GM21717 (cell line): ENCODE results near the gene BCL2A1.
A peak's percentile ranks its signal among the peaks of the same experiment; 100 is the strongest.
"Not testable (repeated sequence)": the region's sequence is repeated elsewhere in the genome, so short reads cannot be mapped to it uniquely, and the experiment has no call there.

Experiments used
- ATAC-seq: cut with Tn5 transposase; IDR thresholded peaks from one replicate; pipeline ENCODE4 v1.9.1; 2021; ENCODE audit warnings: mild to moderate bottlenecking, moderate library complexity; ENCODE audit not compliant: unreplicated experiment

Gene BCL2A1

DNA sequence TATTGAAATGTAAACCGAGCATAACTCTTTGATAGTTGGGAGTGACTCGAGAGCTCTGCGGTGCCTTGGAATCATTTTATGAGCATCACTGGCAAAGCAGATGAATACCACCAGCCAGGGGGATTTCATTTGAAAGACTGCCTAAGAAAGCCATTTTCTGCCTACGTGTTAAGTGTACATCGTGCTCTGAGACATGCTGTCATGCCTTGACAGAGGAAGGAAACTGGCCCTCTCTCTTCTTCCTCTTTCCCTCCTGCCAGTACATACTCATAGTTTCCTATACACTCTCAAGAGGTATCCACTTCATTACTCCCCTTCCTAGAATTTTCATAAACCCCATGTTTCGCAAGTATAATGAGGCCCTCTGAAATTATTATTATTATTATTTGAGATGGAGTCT lies 8.8 kb downstream of the BCL2A1 start:
- no peak for ATAC-seq

DNA sequence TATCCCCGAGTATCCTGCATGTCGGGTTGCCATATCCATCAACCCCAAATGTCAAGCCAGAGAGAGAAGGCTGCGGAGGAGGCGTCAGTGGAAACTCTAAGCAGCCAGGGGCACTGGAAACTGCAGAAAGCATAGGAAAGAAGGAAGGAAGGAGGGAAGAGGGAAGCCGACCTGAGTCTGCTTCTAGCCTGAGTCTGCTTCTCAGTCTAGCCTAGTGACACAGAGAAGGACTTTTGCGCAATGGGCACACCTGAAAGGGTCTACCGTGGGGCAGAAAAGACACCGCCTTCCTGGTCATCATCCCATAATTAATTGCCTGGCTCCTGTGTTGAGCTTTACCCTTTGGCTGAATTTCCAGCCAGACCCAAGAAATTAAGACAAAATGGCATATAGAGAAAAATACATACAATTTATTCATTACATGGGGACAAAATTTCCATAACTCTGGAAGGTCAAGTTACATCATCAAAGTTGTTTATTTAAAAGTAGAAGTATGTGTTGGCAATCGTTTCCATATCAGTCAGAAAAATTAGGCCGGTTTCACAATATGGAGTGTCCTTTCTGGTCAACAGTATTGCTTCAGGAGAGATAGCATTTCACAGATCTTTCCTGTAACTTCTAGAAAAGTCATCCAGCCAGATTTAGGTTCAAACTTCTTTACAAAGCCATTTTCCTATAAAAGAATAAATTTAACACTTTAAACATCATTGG lies 10.3 kb downstream of the BCL2A1 start:
- no peak for ATAC-seq

DNA sequence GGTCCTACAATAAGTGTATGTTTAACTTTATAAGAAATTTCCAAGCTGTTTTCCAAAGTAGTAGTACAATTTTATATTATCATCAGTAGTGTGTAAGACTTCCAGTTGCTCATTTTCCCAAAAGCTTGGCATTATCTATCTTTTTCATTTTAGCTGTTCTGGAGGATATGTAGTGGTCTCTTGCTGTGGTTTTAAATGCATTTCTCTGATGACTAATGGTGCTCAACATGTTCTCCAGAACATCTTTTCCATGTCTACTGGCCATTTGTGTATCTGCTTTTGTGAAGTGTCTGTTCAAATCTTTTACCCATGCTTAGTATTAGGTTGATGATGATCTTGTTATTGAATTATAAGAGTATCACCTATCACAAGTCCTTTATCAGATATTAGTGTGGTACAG lies 13.3 kb downstream of the BCL2A1 start:
- no peak for ATAC-seq

DNA sequence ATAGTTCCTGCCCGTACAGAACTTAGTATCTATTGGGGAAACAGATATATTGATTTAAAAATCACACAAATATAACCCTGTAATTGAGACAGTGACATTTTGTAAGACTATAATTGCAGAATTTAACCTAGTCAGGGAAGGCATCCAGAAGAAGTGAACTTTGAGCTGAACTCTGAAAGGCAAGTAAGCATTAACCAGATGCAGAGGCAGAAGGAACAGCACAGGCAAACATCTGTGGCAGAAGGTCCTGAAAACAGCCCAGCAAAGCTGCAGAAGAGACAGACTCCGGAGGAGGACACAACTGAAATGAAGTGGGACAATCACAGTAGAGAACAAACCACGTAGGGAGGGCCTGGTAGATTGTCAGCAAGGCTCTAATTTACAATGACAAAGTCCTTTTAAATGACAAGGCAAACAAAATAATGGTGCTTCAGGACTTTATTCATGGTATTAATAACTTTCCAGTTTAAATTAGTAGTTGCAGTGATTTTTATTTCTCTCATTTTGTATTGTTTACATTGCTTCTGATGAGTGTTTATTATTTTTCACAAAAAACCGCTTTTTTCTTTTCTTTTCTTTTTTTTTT lies 14.5 kb downstream of the BCL2A1 start:
- no peak for ATAC-seq

DNA sequence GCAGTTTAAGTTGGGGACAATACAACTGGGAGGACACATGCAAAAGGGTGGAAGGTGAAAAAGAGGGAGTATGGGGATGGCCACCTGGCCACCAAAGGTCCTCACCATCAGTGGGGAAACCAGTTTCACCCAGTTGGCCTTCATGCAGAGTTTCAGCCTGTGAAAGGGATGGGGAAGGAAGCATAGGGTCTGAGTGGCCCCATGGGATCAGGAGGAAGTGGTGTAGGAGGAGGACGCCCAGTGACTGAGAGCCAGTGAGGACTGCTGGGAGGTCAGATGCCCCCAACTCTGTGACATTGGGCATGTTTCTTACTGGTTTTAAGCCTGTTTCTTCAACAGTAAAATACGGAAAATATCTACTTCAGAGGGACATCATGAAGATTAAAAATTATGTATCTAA lies 16.3 kb downstream of the BCL2A1 start:
- no peak for ATAC-seq

DNA sequence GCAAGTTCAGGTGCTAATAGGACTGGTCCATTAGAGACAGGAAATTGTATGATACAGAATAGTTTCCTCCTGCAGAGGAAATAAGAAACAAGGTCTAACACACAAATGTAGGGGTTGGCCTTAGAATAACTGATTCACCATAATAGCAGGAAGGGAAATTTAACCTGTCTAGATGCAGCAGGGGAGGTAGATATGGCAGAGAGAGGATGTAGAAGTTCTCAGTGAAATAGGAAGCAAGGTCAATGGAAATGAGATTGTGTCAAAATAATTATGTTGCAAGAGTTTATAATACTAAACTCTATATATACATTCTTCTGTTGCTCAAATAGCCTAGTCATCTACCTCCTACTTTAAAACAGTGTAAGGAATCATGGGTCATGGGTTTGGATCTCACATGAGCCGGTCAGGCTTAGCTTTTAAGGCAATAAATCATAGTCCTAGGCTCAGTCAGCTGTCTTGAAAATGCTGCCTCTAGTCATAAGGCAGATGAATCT lies 17.0 kb downstream of the BCL2A1 start:
- no peak for ATAC-seq

DNA sequence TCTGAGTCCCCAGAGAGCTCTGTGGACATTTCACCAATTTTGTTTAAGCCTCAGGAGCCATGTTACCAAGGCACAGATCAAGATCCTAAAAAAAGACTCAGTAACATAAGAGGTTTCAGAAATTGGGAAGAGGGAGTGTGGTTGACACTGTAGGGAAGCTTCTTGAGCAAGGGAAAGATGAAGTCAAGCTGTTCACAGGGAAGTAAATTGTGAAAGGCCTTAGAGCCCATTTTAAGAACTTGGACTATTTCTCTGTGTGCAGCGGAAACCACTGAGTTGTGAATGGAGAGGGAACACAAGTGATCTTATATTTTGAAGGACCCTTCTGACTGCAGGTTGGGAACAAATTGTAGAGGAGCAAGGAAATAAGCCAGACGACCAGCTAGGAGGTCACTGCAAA lies 18.7 kb downstream of the BCL2A1 start:
- no peak for ATAC-seq

DNA sequence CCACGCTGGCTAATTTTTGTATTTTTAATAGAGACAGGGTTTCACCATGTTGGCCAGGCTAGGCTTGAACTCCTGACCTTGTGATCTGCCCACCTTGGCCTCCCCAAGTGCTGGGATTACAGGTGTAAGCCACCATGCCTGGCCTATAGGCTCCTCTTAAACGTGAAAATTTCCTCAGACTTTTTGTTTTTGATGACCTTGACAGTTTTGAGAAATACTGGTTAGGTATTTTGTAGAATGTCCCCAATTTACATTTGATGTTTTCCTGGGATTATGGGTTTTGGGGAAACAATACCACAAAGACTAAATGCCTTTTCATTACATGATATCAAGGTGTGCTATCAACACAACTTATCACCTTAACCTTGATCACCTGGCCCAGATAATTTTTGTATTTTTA lies 20.7 kb downstream of the BCL2A1 start:
- no peak for ATAC-seq

DNA sequence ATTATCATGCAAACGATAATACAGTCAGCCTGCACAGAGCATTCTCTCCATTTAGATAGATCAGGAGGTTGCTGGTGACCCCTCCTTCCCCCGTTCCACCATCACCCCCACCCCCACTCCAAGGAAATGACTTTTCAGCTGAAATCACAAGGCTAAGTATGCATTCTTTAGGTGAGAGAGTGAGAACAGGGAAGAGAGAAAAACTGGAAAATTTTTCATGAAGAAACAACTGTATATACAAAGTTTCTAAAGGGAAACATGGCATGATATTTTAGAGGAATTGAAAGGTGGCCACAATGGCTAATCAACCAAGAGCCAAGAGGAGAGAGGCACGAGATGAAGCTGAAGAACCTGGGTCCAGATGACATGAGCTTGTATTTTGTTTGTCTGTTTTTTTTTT lies 22.2 kb downstream of the BCL2A1 start:
- no peak for ATAC-seq

DNA sequence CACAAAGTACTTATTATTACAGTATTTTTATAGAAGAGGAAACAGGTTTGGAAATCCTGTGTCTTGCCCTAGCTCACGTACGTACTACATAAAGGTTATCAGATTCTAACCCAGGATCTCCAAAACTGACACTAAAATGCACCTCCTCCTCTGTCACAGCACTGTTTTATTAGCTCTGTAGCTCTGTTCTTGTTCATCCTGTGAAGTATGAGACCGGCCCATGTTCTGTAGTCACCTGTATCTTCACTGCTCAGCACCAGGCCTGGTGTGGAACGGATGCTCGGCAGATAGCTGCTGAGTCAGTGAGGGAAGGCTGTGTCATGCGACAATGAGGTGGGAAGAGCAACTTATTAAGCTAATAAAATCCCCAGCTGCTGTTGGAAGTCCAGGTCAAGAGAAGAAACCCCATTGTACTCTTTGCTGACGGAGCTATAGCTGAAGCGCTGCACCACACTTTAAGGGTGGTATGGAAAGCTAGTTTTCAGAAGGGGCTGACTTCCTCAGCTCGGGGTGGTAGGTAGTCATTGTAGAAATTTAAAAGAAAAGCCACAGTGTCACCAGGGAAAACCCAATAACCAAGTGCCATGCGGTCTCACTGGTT lies 22.8 kb downstream of the BCL2A1 start:
- no peak for ATAC-seq

DNA sequence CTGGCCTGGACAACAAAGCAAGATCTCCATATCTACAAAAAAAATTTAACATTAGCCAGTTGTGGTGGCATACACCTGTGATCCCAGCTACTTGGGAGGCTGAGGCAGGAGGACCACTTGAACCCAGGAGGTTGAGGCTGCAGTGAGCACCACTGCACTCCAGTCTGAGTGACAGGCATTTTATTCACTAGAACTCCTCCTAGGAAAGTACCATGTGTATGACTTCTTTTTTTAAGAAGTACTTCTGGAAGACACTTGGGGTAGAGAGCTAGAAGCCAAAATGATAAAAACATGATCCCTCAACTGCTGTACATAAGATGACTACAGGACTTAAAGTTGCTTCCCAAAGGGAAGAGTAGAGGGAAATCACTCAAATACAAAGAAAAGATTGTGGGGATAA lies 24.0 kb downstream of the BCL2A1 start:
- no peak for ATAC-seq

DNA sequence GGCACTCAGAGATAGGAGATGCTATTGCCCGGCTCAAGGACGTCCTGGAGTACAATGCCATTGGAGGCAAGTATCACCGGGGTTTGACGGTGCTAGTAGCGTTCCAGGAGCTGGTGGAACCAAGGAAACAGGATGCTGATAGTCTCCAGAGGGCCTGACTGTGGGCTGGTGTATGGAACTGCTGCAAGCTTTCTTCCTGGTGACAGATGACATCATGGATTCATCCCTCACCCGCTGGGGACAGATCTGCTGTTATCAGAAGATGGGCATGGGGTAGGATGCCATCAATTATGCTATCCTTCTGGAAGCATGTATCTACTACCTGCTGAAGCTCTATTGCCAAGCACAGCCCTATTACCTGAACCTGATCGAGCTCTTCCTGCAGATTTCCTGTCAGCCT lies 26.4 kb downstream of the BCL2A1 start:
- ATAC-seq: no peak

DNA sequence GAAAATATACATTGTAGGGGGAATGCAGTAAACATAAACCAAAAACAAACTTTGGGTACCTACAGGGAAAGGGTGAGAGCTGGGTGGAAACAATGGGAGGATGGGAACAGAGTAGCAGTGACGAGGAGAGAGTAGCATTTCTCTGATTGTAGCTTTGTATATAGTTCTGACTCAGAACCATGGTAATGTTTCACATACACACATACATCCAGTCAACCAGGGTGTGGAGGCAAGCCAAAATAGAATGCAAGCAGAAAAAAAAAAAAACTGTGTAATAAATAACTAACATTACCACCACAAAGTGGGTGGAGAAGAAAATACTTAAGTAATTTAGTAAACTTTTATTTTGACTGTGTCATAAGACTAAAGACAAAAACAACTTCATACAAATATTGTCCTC lies 27.2 kb downstream of the BCL2A1 start:
- peak; percentile 55 for ATAC-seq

DNA sequence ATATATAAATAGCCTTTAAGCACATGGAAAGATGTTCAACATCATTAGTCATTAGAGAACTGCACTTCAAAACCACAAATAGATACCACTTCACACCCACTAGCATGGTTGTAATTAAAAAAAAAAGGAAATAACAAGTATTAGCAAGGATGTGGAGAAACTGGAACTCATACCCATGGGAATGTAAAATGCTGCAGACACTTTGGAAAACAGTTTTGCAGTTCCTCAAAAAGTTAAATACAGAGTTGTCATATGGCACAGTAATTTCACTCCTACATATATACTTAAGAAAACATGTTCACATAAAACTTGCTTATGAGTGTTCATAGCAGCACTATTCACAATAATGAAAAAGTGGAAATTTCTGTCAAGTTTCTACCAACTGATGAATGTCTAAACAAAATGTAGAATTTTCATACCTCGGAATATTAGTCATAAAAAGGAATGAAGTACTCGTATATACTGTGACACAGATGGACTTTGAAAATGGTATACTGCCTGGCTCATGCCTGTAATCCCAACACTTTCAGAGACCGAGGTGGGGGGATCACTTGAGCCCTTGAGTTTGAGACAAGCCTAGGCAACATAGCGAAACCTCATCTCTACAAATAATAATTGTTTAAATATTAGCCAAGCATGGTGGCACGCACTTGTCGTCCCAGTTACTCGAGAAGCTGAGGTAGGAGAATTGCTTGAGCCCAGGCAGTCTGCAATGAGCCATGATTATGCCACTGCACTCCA lies 28.1 kb downstream of the BCL2A1 start:
- no peak for ATAC-seq

DNA sequence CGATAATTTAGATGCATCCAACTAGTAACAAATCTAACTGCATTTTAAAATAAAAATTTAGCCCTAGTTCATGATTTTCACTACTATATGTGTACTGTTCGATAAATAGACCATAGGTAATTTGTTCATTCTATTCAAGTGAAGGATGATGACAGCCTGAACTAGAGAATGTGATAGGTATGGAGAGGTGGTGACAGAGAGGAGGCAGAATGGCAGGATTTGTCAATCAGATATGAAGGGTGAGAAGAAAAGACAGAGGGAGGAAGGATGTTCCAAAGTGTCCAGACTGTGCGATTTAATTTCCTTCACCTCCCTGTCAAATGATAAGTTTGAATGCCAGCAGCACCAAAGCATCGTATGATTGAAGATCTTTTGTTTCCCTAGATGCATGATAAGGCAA lies 31.6 kb downstream of the BCL2A1 start:
- ATAC-seq: no peak

DNA sequence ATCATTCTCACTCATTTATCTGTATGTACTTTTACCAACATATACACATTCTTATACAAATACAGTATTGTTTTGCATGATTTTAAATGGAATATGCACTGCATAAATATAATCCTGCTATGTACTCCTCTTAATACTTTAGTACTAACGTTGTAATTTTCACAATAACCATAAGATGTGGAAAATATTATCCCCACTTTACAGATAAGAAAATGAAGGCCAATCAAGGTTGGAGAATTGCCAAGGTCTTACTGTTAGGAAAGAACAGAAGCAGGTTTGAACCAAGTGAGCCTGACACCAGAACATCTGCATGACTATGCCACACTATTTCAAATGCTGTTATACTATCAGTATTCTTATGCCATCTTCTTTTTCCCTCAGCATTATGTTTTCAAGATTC lies 32.9 kb downstream of the BCL2A1 start:
- no peak for ATAC-seq

DNA sequence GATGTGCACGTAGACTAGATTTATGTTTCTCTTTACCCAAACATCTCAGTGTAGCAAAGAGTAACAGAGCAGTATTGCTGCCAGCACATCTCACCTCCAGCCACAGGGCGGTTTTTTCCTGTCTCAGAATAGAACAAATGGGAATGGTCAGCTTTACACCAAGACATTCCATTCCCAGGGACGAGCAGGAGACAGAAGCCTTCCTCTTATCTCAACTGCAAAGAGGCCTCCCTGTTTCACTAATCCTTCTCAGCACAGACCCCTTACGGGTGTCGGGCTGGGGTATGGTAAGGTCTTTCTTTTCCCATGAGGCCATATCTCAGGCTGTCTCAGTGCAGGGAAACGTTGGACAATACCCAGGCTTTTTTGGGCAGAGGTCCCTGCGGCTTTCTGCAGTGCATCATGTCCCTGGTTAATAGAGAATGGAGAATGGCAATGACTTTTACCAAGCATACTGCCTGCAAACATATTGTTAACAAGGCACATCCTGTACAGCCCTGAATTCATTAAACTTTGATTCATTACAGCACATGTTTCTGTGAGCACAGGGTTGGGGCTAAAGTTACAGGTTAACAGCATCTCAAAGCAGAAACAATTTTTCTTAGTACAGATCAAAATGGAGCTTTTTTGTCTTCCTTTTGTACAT lies 35.3 kb downstream of the BCL2A1 start:
- not testable (repeated sequence) for ATAC-seq

DNA sequence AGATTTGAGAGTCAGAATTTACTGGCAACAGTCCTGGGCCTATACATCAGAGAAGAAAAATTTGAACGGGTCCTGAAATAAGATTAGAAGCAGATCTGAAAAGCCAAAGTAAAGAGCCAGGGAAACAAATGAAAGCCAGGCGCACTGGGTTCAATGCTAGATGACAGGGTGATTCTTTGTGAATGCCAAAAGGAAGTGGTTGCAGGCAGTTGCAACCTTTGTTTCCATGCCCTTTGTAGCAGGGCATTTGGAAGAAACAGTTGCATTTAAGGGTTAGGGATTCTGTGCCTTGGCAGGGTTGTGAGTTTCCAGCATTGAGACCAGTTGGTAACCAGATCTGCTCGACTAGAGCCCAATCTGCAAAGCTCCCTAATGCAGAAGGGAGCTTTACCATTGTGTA lies 37.8 kb downstream of the BCL2A1 start:
- ATAC-seq: no peak

DNA sequence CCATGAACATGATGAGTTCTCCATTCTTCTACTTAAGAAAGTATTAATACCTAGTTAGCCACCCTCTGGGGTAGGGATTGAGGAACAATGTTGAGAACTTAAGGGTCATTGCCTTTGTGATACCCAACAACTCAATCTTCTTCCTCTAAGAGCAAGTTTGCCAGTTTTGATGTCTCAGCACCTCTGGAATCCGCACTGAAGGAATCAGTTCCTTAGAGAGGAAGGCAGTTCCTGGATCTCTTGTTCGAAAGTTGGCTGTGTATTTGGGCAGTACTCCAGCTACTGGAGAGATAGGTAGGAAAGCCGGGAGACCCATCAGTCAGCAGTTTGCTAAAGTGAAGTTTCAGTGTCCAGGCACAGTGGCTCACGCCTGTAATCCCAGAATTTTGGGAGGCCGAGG lies 38.5 kb downstream of the BCL2A1 start:
- ATAC-seq: no peak

DNA sequence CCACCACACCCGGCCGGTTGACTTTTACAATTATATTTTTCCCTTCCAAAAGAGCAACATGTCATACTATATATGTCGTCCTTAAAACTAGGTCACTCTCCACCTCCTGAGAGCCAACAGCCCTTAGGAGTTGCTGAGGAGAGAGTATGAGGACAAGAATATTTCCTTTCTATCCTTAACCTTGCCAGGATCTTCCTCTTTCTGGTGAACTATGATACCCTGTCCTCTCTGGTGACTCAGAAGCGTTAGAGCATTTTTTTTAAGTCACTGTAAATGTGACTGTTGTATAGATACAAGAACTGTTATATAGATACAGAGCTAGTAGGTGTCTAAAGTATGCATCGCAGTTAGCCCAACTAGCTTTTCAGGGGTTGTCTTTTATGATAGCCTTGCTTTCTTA lies 40.5 kb downstream of the BCL2A1 start:
- no peak for ATAC-seq

DNA sequence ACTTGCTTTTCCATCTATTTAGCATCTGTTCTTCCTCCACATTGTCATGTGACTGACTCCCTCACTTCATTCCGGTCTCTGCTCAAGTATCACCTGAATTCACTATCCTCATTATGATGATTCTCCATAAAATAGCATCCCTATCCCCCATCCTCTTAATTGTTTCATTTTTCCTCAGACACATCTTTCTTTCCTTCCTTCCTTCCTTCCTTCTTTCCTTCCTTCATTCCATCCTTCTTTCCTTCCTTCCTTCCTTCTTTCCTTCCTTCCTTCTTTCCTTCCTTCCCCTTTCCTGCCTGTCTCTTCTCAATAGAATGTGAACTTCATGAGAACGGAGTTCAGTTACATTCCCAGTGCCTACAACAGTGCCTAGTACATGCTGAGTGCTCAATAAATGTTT lies 41.6 kb downstream of the BCL2A1 start:
- no peak for ATAC-seq
